HepG2 (cell line): ENCODE measurements around the gene SPSB2. TPM values are rescaled to one million over a fixed set of nuclear protein-coding genes. Genes with fewer than 3 reads are reported as not detected.

ENCODE experiments used
- ATAC-seq: fragments of 200-7000 bp; cut with Tn5 transposase; 3 replicates; pipeline ENCODE4 v1.9.1; 2020; ENCODE audit warnings: mild to moderate bottlenecking, moderate library complexity
- BruUV-seq: library from RNA; stranded (reverse); fragments of 400-500 nt; replicated peaks from 2 replicates; lab custom pipeline; 2021; lab: Mats Ljungman, UMichigan
- CTCF ChIA-PET: fragments of 300-600 bp; formaldehyde crosslinking; extraction: SDS; loops from one replicate; lab custom pipeline; 2021; ENCODE audit warnings: low total read pairs, inconsistent platforms, low intra/inter-chr PET ratio; lab: Yijun Ruan, JAX
- POLR2A ChIA-PET: fragments of 350-600 bp; sonication (Branson Sonifier 250); formaldehyde crosslinking; loops from one replicate; lab custom pipeline; 2020; ENCODE audit warnings: antibody characterized with exemption, inconsistent platforms; lab: Yijun Ruan, JAX
- DNase-seq: peaks from one replicate; pipeline ENCODE4 v3.0.0-alpha.2; 2015; ENCODE audit warnings: low spot score
- FAIRE-seq: peaks from 3 replicates; lab custom pipeline; 2011; peaks lifted over from hg19 to GRCh38; lab: Jason Lieb, UNC
- H2AFZ ChIP-seq: one replicate; pipeline ENCODE4 v1.6.1; 2011; ENCODE audit warnings: low read length, inconsistent platforms
- H3K27ac ChIP-seq: fragments of 300-600 bp; 3 replicates; pipeline ENCODE4 v1.8.0; 2011; ENCODE audit warnings: mixed run types, mild to moderate bottlenecking, mixed read lengths, low read length, inconsistent platforms; ENCODE audit not compliant: insufficient read depth; ENCODE audit errors: extremely low read length
- H3K27me3 ChIP-seq, 2 experiments: fragments of 200-600 bp in 1 of 2; 2 replicates in 1 of 2; 3 replicates in 1 of 2; pipeline versions ENCODE4 v1.6.0 to v1.8.0; 2011; ENCODE audit warnings: low read length in 2 of 2, mild to moderate bottlenecking in 2 of 2, moderate library complexity in 2 of 2, inconsistent platforms in 1 of 2; ENCODE audit not compliant: insufficient read depth in 2 of 2, control insufficient read depth in 1 of 2
- H3K36me3 ChIP-seq, 2 experiments: fragments of 200-600 bp in 1 of 2; replicated peaks in 1 of 2; 2 replicates in 1 of 2; 3 replicates in 1 of 2; pipeline versions ENCODE4 v1.5.1 to v1.8.0; 2011; ENCODE audit warnings: low read length in 2 of 2, inconsistent platforms in 1 of 2; ENCODE audit not compliant: insufficient read depth in 2 of 2, control insufficient read depth in 1 of 2
- H3K4me1 ChIP-seq: 2 replicates; pipeline ENCODE4 v1.5.1; 2012; ENCODE audit warnings: low read length, inconsistent platforms; ENCODE audit not compliant: insufficient read depth
- H3K4me2 ChIP-seq: 2 replicates; pipeline ENCODE4 v1.6.0; 2011; ENCODE audit warnings: low read depth, low read length, inconsistent platforms
- H3K4me3 ChIP-seq, 3 experiments: fragments of 200-600 bp in 1 of 3; sonication (generic), shearing (Covaris generic) in 1 of 3; replicated peaks in 1 of 3; 2 replicates each; pipeline ENCODE4 v1.5.1; 2011 to 2016; ENCODE audit warnings: low read length in 3 of 3, inconsistent platforms in 2 of 3, low read depth in 2 of 3, mild to moderate bottlenecking in 2 of 3, control low read depth in 1 of 3, mixed read lengths in 1 of 3; ENCODE audit not compliant: insufficient read depth in 1 of 3
- H3K79me2 ChIP-seq: one replicate; pipeline ENCODE4 v1.6.1; 2011; ENCODE audit warnings: low read length, inconsistent platforms; ENCODE audit not compliant: insufficient read depth
- H3K9ac ChIP-seq: 2 replicates; pipeline ENCODE4 v1.6.0; 2011; ENCODE audit warnings: mild to moderate bottlenecking, low read depth, low read length, inconsistent platforms; ENCODE audit not compliant: insufficient read depth
- H3K9me3 ChIP-seq: 2 replicates; pipeline ENCODE4 v1.5.1; 2012; ENCODE audit warnings: mild to moderate bottlenecking, low read length
- H4K20me1 ChIP-seq: 2 replicates; pipeline ENCODE4 v1.6.0; 2011; ENCODE audit warnings: inconsistent platforms, mild to moderate bottlenecking, low read length, moderate library complexity; ENCODE audit not compliant: insufficient read depth
- AGO2 ChIP-seq: fragments of 200-400 bp; formaldehyde crosslinking; optimal IDR thresholded peaks from 2 replicates; pipeline ENCODE3; 2017; ENCODE audit warnings: mild to moderate bottlenecking, low read depth, low read length, moderate library complexity
- ATF2 ChIP-seq: sonication (generic); formaldehyde crosslinking; IDR thresholded peaks from 2 replicates; pipeline ENCODE4 v1.4.0; 2020; ENCODE audit warnings: missing genetic modification reagents
- HNRNPL ChIP-seq: fragments of 200-400 bp; formaldehyde crosslinking; IDR thresholded peaks from 2 replicates; pipeline ENCODE4 v1.6.1; 2017; ENCODE audit warnings: mild to moderate bottlenecking, low read depth, low read length
- IKZF4 ChIP-seq: sonication (generic); formaldehyde crosslinking; IDR thresholded peaks from 2 replicates; pipeline ENCODE4 v1.5.1; 2020; ENCODE audit warnings: borderline replicate concordance, mild to moderate bottlenecking, low read depth, missing genetic modification reagents; ENCODE audit errors: not compliant biosample characterization
- KLF6 ChIP-seq: IDR thresholded peaks from 2 replicates; pipeline ENCODE4 v1.8.0; 2016; ENCODE audit warnings: missing biosample characterization, missing genetic modification reagents
- RAD51 ChIP-seq: fragments of 450-650 bp; IDR thresholded peaks from 2 replicates; pipeline ENCODE4 v1.6.1; 2016; ENCODE audit warnings: borderline replicate concordance
- RBFOX2 ChIP-seq: fragments of 200-400 bp; formaldehyde crosslinking; IDR thresholded peaks from 2 replicates; pipeline ENCODE4 v1.6.1; 2017; ENCODE audit warnings: low read depth, mild to moderate bottlenecking, low read length
- RNF219 ChIP-seq: sonication (generic); formaldehyde crosslinking; IDR thresholded peaks from 2 replicates; pipeline ENCODE4 v1.5.0; 2020; ENCODE audit warnings: mild to moderate bottlenecking, missing genetic modification reagents
- STAG1 ChIP-seq: sonication (generic); formaldehyde crosslinking; IDR thresholded peaks from 2 replicates; pipeline ENCODE4 v1.4.0; 2020; ENCODE audit warnings: missing genetic modification reagents
- ZKSCAN5 ChIP-seq: sonication (generic); formaldehyde crosslinking; IDR thresholded peaks from 2 replicates; pipeline ENCODE4 v1.5.1; 2020; ENCODE audit warnings: mild to moderate bottlenecking, missing genetic modification reagents
- ZNF205 ChIP-seq: IDR thresholded peaks from 2 replicates; pipeline ENCODE4 v1.6.1; 2018; ENCODE audit warnings: missing biosample characterization, missing genetic modification reagents
- ZNF350 ChIP-seq: sonication (generic); formaldehyde crosslinking; IDR thresholded peaks from 2 replicates; pipeline ENCODE4 v1.4.0; 2020; ENCODE audit warnings: mild to moderate bottlenecking, low read depth, missing genetic modification reagents, borderline replicate concordance
- ZNF547 ChIP-seq: sonication (generic); formaldehyde crosslinking; IDR thresholded peaks from 2 replicates; pipeline ENCODE4 v1.5.1; 2020; ENCODE audit warnings: mild to moderate bottlenecking, missing genetic modification reagents
- ZNF644 ChIP-seq: IDR thresholded peaks from 2 replicates; pipeline ENCODE4 v1.6.1; 2016; ENCODE audit warnings: low read depth
- ZNF740 ChIP-seq: sonication (generic); formaldehyde crosslinking; IDR thresholded peaks from 2 replicates; pipeline ENCODE4 v1.4.0; 2020; ENCODE audit warnings: missing genetic modification reagents
- WGBS: methylation state at CpG from one replicate; pipeline ENCODE4 v1.1.6; 2017; ENCODE audit warnings: low lambda C conversion rate; 5-methylcytosine and 5-hydroxymethylcytosine counted together
- in situ Hi-C: cut with HindIII; loops from 2 replicates; pipeline ENCODE4 v1.10.0; 2017; ENCODE audit warnings: low pct_unique_long_range_greater_than_20kb; ENCODE audit not compliant: extremely low pct_ligation_motif_present
- intact Hi-C: fragments of 100-400 bp; cut with micrococcal nuclease; formaldehyde crosslinking; loops from one replicate; pipeline ENCODE4 v1.10.0; 2022; ENCODE audit not compliant: unreplicated experiment
- polyA plus RNA-seq, 8 experiments: library from polyadenylated mRNA; depleted of rRNA in 3 of 8; stranded (reverse) in 7 of 8; unstranded in 1 of 8; fragments of >200 nt; fragmentation: Illumina TruSeq in 4 of 8; extraction: Trizol in 4 of 8; gene quantifications; 2 replicates each; pipeline versions ENCODE4 v1.2.1 to v1.2.3, GENCODE V29; 2011 to 2016; ENCODE audit warnings: low read depth in 4 of 8, missing spikeins in 1 of 8, mixed read lengths in 1 of 8; ENCODE audit not compliant: insufficient read depth in 1 of 8
- total RNA-seq, 5 experiments: library from RNA; depleted of rRNA; stranded (reverse); fragments of >200 nt; fragmentation: Illumina TruSeq; extraction: Trizol; gene quantifications; 2 replicates each; pipeline ENCODE4 v1.2.3, GENCODE V29; 2016; ENCODE audit warnings: low read depth in 1 of 5

Gene SPSB2
- total and polyA plus RNA-seq, 2 of the 13 experiments (the other 11 are each of a cell fraction or from before 2014, with no cell fraction given), result 2.0 to 6.2 TPM

DNA sequence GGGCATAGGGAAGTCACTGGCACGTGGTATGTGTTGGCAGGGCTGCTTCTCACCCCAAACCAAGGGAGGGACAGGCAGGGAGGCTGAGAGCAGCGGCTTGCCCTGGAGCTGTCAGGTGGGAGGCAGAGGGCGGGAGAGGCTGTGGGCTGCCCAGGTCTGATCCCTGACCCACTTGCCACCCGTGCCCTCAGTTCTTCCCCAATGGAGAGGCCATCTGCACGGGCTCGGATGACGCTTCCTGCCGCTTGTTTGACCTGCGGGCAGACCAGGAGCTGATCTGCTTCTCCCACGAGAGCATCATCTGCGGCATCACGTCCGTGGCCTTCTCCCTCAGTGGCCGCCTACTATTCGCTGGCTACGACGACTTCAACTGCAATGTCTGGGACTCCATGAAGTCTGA lies 27.7 kb downstream of the SPSB2 start:
- 91% methylated on average over 8 of the region's 17 CpGs for WGBS
- in situ Hi-C loops, result no loop called here
- no peak for FAIRE-seq
- Histone ChIP-seq H3K27me3 (no peaks in the 10 kb centered on the region), H3K4me3 (no peak overlapping the region), H3K4me2 (no peak overlapping the region), H4K20me1 (no peaks in the 10 kb centered on the region), H3K4me1 (peaks cover 12% of the 10 kb centered on the region), H3K36me3 (peaks cover 12 to 38% of the 10 kb centered on the region in 2 experiments), H2AFZ (no peak overlapping the region), H3K9ac (no peak overlapping the region), H3K9me3 (no peaks in the 10 kb centered on the region), H3K79me2 (peaks cover 9% of the 10 kb centered on the region), H3K27ac (no peak overlapping the region)
- intact Hi-C loops, result no loop called here
- BruUV-seq, result no TSS peak
- TF ChIP-seq RBFOX2 (0 out of 2 replicates have a peak, but pooled peaks have one; percentile 22), ZNF350 (CRISPR knock-in tag) (no peak), AGO2 (peak; percentile 76), HNRNPL (0 out of 2 replicates have a peak, but pooled peaks have one; percentile 5)
- no peak for DNase-seq
- CTCF ChIA-PET, result no interaction called here
- POLR2A ChIA-PET, result no interaction called here
- ATAC-seq, result no peak

DNA sequence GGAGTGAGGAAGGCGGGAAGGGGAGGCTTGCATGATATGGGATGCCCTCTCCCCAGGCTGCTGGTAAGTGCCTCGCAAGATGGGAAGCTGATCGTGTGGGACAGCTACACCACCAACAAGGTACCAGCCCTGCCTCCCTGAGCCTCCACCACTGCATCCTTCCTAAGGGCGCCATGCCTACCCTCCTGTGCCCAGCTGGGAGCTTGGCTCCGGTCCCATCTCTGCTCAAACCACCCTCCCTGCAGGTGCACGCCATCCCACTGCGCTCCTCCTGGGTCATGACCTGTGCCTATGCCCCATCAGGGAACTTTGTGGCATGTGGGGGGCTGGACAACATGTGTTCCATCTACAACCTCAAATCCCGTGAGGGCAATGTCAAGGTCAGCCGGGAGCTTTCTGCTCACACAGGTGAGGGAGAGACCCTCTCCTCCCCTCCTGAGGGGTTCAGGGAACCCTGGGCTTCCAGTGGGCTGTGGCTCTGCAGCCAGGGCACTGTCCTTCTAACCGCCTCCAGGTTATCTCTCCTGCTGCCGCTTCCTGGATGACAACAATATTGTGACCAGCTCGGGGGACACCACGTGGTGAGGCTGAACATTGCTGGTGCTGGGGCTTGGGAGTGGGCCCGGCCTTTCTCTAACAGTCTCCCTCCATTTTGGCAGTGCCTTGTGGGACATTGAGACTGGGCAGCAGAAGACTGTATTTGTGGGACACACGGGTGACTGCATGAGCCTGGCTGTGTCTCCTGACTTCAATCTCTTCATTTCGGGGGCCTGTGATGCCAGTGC lies 29.8 kb downstream of the SPSB2 start:
- intact Hi-C loops, result no loop called here
- Histone ChIP-seq H3K27ac (no peak overlapping the region), H3K9me3 (no peaks in the 10 kb centered on the region), H4K20me1 (no peaks in the 10 kb centered on the region), H3K4me2 (no peak overlapping the region), H3K4me3 (no peak overlapping the region), H3K79me2 (no peaks in the 10 kb centered on the region), H3K27me3 (no peaks in the 10 kb centered on the region), H3K36me3 (peaks cover 13 to 24% of the 10 kb centered on the region in 2 experiments), H2AFZ (no peak overlapping the region), H3K4me1 (no peaks in the 10 kb centered on the region), H3K9ac (no peak overlapping the region)
- ChIA-PET POLR2A (no interaction called here), CTCF (no interaction called here)
- in situ Hi-C loops, result no loop called here
- BruUV-seq, result no TSS peak
- FAIRE-seq (no peak), DNase-seq (no peak), ATAC-seq (peak; percentile 64)
- 92% methylated on average over 8 of the region's 16 CpGs for WGBS
- TF ChIP-seq ZNF547 (CRISPR knock-in tag) (no peak), ZKSCAN5 (CRISPR knock-in tag) (no peak), RAD51 (no peak), ZNF644 (CRISPR knock-in tag) (no peak), KLF6 (CRISPR knock-in tag) (no peak), RNF219 (CRISPR knock-in tag) (no peak), ZNF205 (CRISPR knock-in tag) (no peak), ZNF740 (no peak), AGO2 (peak; percentile 46), IKZF4 (CRISPR knock-in tag) (no peak), ATF2 (CRISPR knock-in tag) (no peak), STAG1 (CRISPR knock-in tag) (peak; percentile 28; the same call in 1 of the 2 replicates)
